Jurkat, Clone E6-1 (cell line): ENCODE measurements around the gene TAAR6. TPM values are rescaled to one million over a fixed set of nuclear protein-coding genes. Genes with fewer than 3 reads are reported as not detected.
"Not testable (repeated sequence)": the region's sequence is repeated elsewhere in the genome, so short reads cannot be mapped to it uniquely, and the experiment has no call there.

Experiments
- DNase-seq: peaks from one replicate; pipeline ENCODE4 v3.0.0-alpha.2; 2011; ENCODE audit warnings: low read depth, low spot score
- H3K4me3 ChIP-seq: 2 replicates; pipeline ENCODE4 v1.5.1; 2011; ENCODE audit warnings: mild to moderate bottlenecking, low read length, control low read depth, moderate library complexity
- polyA plus RNA-seq: library from polyadenylated mRNA; unstranded; fragments of >200 nt; gene quantifications from one replicate; pipeline ENCODE4 v1.2.1, GENCODE V29; 2012; ENCODE audit warnings: missing spikeins; ENCODE audit not compliant: insufficient read length, insufficient read depth

The TAAR6 gene, protein sequence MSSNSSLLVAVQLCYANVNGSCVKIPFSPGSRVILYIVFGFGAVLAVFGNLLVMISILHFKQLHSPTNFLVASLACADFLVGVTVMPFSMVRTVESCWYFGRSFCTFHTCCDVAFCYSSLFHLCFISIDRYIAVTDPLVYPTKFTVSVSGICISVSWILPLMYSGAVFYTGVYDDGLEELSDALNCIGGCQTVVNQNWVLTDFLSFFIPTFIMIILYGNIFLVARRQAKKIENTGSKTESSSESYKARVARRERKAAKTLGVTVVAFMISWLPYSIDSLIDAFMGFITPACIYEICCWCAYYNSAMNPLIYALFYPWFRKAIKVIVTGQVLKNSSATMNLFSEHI
- polyA plus RNA-seq = not detected

DNA sequence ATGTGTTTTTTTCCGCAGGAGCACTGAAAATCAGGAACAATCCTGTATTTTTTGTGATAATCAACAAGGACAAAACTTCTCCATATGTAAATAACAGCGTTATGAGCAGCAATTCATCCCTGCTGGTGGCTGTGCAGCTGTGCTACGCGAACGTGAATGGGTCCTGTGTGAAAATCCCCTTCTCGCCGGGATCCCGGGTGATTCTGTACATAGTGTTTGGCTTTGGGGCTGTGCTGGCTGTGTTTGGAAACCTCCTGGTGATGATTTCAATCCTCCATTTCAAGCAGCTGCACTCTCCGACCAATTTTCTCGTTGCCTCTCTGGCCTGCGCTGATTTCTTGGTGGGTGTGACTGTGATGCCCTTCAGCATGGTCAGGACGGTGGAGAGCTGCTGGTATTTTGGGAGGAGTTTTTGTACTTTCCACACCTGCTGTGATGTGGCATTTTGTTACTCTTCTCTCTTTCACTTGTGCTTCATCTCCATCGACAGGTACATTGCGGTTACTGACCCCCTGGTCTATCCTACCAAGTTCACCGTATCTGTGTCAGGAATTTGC is at the start of gene TAAR6:
Gene TAAR6 (plus strand): TSS at position 102 of the 557 bp plus-strand sequence. CDS start 0 bp downstream, at position 102.
- DNase-seq = no peak
- H3K4me3 ChIP-seq = no peak within 1 kb of the TSS

DNA sequence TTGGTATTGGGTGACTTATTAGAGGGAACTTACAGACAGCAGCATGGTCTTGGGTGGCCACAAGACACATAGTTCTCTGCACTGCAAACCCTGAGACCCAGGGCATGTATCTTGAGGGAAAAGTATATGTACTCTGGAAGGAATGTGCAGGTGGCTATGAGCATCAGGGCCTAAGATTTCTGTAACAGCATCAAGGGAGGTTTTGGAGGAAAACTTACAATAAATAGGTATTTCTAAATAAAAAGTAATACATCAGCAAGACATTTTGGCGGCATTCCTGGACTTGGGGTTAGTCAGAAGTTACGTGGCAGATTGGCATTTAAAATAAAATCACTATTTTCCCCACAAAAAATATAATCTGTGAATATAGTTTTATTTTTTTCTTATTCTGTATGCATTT is 49.2 kb upstream of the TAAR6 start:
- no peak for DNase-seq
- no peak overlapping the region for H3K4me3 ChIP-seq

GRCh38 chr6:132524646-132525045 is 45.5 kb upstream of the TAAR6 start:
- DNase-seq = no peak
- H3K4me3 ChIP-seq = no peak overlapping the region

DNA sequence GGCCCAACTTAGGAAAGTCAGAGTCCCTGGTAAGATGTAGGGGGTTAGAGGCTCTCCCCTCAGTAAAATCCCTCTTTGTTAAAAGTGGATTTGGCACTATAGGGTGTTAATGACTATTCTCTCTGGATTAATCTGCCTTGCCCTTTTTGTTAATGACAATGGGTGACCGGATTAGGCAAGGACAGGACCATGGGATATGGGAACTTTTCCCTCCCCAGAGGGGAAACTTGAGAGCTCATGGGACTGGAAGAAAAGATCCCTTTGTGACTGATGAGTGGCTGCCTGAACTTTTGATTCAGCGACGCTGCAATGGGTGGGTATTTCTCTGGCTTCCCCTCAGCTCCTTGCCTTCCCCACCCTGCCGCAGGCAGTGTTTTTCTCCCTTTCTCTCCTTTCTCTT is 44.3 kb upstream of the TAAR6 start:
- H3K4me3 ChIP-seq = no peak overlapping the region
- no peak for DNase-seq

GRCh38 chr6:132526461-132526860 is 43.7 kb upstream of the TAAR6 start:
- no peak overlapping the region for H3K4me3 ChIP-seq
- DNase-seq = no peak

GRCh38 chr6:132527791-132528190 is 42.3 kb upstream of the TAAR6 start:
- no peak overlapping the region for H3K4me3 ChIP-seq
- DNase-seq = no peak

GRCh38 chr6:132530293-132530974 is 39.7 kb upstream of the TAAR6 start:
- peak; percentile 60 for DNase-seq

GRCh38 chr6:132534546-132534945 is 35.6 kb upstream of the TAAR6 start:
- DNase-seq, H3K4me3 ChIP-seq: not testable (repeated sequence)

More at GRCh38 chr6:132530293-132530974, 39.7 kb upstream of the TAAR6 start:
- H3K4me3 ChIP-seq = no peak overlapping the region

DNA sequence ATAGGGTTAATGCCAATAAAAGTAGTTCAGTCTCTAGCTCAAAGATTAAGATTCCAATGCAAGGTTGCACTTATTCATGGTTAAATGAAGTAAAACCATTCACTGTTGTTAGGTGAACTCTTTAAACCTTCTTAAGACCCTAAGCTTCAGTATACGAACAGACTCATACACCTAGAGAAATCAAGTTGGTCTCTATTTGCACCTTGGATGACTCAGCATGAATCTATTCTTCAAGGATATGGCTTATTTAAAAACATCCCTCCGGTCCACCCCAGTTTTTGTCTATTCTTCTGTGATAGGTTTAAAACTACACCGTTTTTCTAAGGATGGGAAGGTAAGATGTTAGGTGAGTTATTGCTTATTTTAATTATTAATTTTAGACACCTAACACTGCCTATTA is 33.0 kb upstream of the TAAR6 start:
- DNase-seq = no peak
- no peak overlapping the region for H3K4me3 ChIP-seq

DNA sequence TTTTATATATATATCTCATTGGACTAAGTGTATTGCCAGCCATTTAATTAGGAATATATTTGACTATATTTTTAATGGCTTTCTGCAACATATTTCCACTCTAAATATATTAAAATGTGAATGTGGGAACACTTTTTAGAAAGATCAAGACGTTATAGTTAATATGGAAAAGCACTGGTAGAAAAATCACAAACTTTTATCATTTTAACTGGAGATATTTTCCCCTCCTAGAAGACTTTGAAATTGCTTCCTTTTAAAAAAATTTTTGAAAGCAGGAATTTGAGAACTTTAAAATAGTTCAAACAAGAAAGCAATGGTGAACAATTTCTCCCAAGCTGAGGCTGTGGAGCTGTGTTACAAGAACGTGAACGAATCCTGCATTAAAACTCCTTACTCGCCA is 32.1 kb upstream of the TAAR6 start, which contains the start of gene TAAR9:
Gene TAAR9 (plus strand): TSS at position 301 of the 400 bp plus-strand sequence. CDS start 13 bp downstream, at position 314.
- H3K4me3 ChIP-seq = no peak within 1 kb of the TSS
- no peak for DNase-seq

DNA sequence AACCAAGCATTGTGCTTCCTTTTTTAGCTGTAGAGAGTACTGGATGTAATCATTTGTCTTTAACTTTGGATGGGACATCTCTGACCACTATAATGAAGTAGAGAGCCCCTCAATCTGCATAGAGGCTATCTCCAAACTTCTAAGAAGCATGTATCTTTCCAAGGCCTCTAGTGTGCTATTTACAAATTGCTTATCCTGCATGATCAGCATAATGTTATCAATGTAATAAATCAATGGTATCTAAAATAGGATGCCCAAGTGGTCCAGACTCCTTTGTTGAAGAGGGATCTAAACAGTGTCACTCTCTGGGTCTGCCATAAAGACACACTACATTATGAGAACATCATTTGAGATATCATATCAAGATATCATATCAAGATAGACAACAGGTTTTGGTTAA is 25.3 kb upstream of the TAAR6 start:
- H3K4me3 ChIP-seq = no peak overlapping the region
- DNase-seq = no peak

GRCh38 chr6:132548746-132549463 is 21.2 kb upstream of the TAAR6 start:
- DNase-seq = no peak
- H3K4me3 ChIP-seq = no peak overlapping the region

DNA sequence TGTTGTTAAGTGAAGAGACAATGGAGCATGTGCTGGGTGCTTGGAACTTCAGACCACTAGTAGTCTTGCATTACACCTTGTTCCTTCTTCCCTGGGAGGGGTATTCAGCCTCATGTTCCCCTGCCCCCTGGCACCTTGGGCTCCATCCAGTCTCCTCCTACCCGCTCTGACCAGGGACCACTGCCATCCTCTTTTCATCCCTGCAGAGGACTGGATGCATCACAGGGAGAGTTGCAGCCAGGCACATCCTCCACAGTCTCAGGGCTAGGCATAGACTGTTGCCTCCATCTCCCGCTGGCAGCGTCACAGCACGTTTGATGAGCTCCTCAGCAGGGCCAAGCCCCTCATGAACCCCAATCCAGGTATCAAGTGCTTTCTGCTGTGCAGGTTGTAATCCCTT is 18.9 kb upstream of the TAAR6 start:
- no peak overlapping the region for H3K4me3 ChIP-seq
- DNase-seq = no peak

DNA sequence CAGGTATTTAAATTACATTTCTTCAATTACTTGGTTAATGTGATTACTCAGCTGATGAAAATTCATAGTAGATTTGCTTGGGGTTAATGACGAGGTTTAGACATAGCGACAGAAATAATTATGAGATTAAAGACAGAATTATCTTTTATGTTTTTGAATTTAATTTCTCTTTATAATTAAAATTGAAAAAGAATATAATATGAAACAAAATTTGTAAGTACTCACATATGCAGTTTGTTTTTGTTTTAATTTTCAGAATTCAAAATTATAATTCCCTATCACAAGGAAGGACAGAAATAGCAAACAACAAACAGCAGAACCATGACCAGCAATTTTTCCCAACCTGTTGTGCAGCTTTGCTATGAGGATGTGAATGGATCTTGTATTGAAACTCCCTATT is 17.8 kb upstream of the TAAR6 start, which contains the start of gene TAAR8:
Gene TAAR8 (plus strand): TSS at position 301 of the 400 bp plus-strand sequence. CDS start 21 bp downstream, at position 322.
- no peak for DNase-seq
- no peak within 1 kb of the TSS for H3K4me3 ChIP-seq

DNA sequence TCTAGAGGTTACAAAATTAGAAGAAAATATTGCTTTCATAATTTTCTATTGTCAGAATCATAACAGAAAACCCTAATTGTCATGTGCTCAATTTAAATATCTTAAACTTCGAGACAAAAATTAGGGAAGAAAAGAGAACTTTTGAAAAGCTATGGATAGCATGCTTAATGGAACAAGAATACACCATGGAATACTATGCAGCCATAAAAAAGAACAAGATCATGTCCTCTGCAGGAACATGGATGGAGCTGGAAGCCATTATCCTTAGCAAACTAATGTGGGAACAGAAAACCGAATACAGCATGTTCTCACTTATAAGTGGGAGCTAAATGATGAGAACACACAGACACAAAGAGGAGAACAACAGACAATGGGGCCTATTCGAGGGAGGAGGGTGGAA is 10.0 kb upstream of the TAAR6 start:
- H3K4me3 ChIP-seq, DNase-seq: not testable (repeated sequence)

GRCh38 chr6:132566404-132566803 is 3.7 kb upstream of the TAAR6 start:
- DNase-seq = no peak

GRCh38 chr6:132567566-132567965 is 2.6 kb upstream of the TAAR6 start:
- DNase-seq = no peak
- H3K4me3 ChIP-seq = no peak overlapping the region

More at GRCh38 chr6:132566404-132566803, 3.7 kb upstream of the TAAR6 start:
- H3K4me3 ChIP-seq = no peak overlapping the region

DNA sequence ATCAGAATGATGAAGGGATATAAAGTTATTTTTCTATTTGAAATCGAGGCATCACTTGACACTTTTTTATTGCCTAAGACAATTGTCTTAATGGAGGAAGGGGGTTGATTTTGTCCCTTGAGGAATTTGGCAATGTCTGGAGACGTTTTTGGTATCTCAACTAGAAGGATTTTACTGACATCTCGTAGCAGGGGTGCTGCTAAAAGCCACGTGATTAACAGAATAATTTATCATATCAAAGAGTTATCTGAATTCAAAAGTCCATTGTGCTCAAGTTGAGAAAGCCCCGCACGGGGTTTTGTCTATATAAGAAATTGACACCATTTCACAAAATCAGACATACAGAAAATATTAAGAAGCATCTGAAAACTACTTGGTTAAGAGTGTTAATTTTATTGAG is 1.5 kb upstream of the TAAR6 start:
- no peak for DNase-seq
- H3K4me3 ChIP-seq = no peak overlapping the region

DNA sequence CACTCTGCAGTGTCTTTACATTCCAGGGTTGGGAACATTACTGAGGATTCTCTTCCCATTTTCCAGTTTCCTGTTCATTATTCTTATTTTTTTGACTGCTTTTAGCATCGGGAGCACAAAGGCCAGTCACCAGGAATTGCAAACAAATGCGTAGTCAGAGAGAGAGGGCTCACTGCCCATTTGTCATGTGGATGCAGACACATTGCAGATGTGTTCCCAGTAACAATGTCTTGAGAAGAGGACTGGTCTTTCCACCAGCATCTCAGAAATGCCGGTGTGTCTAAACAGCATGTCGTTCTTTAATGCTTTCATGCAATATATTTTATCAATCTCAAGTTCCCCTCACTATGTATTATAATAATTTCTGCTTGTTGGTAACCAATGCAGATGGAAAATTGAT is 952 bp upstream of the TAAR6 start:
- no peak overlapping the region for H3K4me3 ChIP-seq
- no peak for DNase-seq
